NCI-H146 treated with DMSO at 0.1 percent for 48 hours (cell line): ENCODE measurements around the gene FAM13B.

Experiments used
- DNase-seq: peaks from one replicate; lab custom pipeline; 2025; ENCODE audit not compliant: unreplicated experiment; lab: John Stamatoyannopoulos, UW

The FAM13B gene

GRCh38 chr5:137901011-137901817 is 131.7 kb downstream of the FAM13B start:
- DNase-seq = no peak

GRCh38 chr5:137899493-137899892 is 133.4 kb downstream of the FAM13B start:
- no peak for DNase-seq

GRCh38 chr5:137896560-137896959 is 136.3 kb downstream of the FAM13B start:
- DNase-seq = no peak

- DNase-seq = no peak
Measured at GRCh38 chr5:137894586-137894985, 138.3 kb downstream of the FAM13B start.

GRCh38 chr5:137891849-137892248 is 141.0 kb downstream of the FAM13B start:
- DNase-seq = no peak

- DNase-seq = no peak
Measured at GRCh38 chr5:137890845-137891244, 142.0 kb downstream of the FAM13B start.

GRCh38 chr5:137888863-137889759 is 143.8 kb downstream of the FAM13B start, which contains the start of gene PKD2L2:
Gene PKD2L2 (plus strand): TSS chr5:137889457. CDS start chr5:137889492, 35 bp downstream.
- no peak for DNase-seq

GRCh38 chr5:137888466-137888862 is 144.4 kb downstream of the FAM13B start:
- no peak for DNase-seq
